Progenitor cell of endocrine pancreas (in vitro differentiated cells): ENCODE measurements around the gene FBN1. TPM values are rescaled to one million over a fixed set of nuclear protein-coding genes. Genes with fewer than 3 reads are reported as not detected.

ENCODE experiments used
- DNase-seq: peaks from one replicate; pipeline ENCODE4 v3.0.0; 2021; ENCODE audit warnings: low spot score; ENCODE audit not compliant: unreplicated experiment
- H3K27ac Mint-ChIP-seq: 2 replicates; pipeline ENCODE4 v1.8.0; 2021; ENCODE audit warnings: mild to moderate bottlenecking, moderate library complexity, mixed read lengths
- H3K27me3 Mint-ChIP-seq: 2 replicates; pipeline ENCODE4 v1.8.0; 2021; ENCODE audit warnings: mixed read lengths
- H3K36me3 Mint-ChIP-seq: 2 replicates; pipeline ENCODE4 v1.8.0; 2022; ENCODE audit warnings: mixed read lengths; ENCODE audit not compliant: insufficient read depth
- H3K4me1 Mint-ChIP-seq: 2 replicates; pipeline ENCODE4 v1.8.0; 2021; ENCODE audit warnings: low read depth, mixed read lengths
- H3K4me3 Mint-ChIP-seq: 2 replicates; pipeline ENCODE4 v1.8.0; 2021; ENCODE audit warnings: low read depth, mild to moderate bottlenecking, moderate library complexity, mixed read lengths
- H3K9me3 Mint-ChIP-seq: 2 replicates; pipeline ENCODE4 v1.8.0; 2021; ENCODE audit warnings: low read depth, mixed read lengths
- CTCF ChIP-seq: fragments of 200-600 bp; sonication (generic); IDR thresholded peaks from one replicate; pipeline ENCODE4 v1.5.0; 2021; ENCODE audit warnings: antibody characterized with exemption, mild to moderate bottlenecking; ENCODE audit not compliant: unreplicated experiment
- total RNA-seq: library from RNA; stranded (reverse); gene quantifications from 2 replicates; pipeline ENCODE4 v1.2.1, GENCODE V29; 2021

Gene FBN1
- total RNA-seq, 1 donor from 2014 or later = 3.3 TPM

- Mint-ChIP-seq H3K9me3 (no peaks in the 10 kb centered on the region), H3K36me3 (no peaks in the 10 kb centered on the region), H3K27ac (no peak overlapping the region)
Measured at GRCh38 chr15:48458876-48459275, 186.6 kb downstream of the FBN1 start.

DNA sequence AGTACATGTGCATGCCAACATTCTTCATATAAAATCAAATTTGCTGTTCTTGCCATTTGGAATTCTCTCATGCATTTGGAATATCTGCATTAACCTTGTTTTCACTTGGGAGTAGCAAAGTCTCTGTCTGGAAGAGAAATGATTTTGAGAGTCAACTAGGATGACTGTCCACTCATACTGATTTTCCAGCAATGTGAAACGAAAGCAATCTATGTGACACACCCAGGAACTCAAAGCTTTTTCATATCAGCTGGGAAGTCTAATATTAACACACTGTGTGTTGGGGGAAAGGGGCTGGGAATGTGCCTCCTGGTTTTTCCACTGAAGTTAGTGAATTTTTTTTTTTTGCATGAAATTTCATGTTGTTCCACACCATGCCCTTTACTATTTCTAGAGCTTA is 189.4 kb downstream of the FBN1 start:
- peaks cover 10% of the 10 kb centered on the region for H3K4me1 Mint-ChIP-seq
- H3K4me3 Mint-ChIP-seq = no peak overlapping the region
- no peak for DNase-seq
- H3K27me3 Mint-ChIP-seq = no peaks in the 10 kb centered on the region
- H3K36me3 Mint-ChIP-seq = no peaks in the 10 kb centered on the region
- no peak overlapping the region for H3K27ac Mint-ChIP-seq
- H3K9me3 Mint-ChIP-seq = no peaks in the 10 kb centered on the region
- TF ChIP-seq CTCF = no peak

More at GRCh38 chr15:48458876-48459275, 186.6 kb downstream of the FBN1 start:
- H3K4me1 Mint-ChIP-seq = no peaks in the 10 kb centered on the region
- no peak overlapping the region for H3K4me3 Mint-ChIP-seq
- no peak for TF ChIP-seq CTCF
- DNase-seq = no peak
- H3K27me3 Mint-ChIP-seq = no peaks in the 10 kb centered on the region

GRCh38 chr15:48451736-48452135 is 193.8 kb downstream of the FBN1 start:
- Mint-ChIP-seq H3K27me3 (no peaks in the 10 kb centered on the region), H3K9me3 (no peaks in the 10 kb centered on the region), H3K4me1 (peaks cover 10% of the 10 kb centered on the region), H3K4me3 (no peak overlapping the region), H3K27ac (no peak overlapping the region), H3K36me3 (no peaks in the 10 kb centered on the region)
- TF ChIP-seq CTCF = no peak
- no peak for DNase-seq

- no peak overlapping the region for H3K4me3 Mint-ChIP-seq
- H3K4me1 Mint-ChIP-seq = peaks cover 10% of the 10 kb centered on the region
- no peaks in the 10 kb centered on the region for H3K36me3 Mint-ChIP-seq
- no peaks in the 10 kb centered on the region for H3K27me3 Mint-ChIP-seq
- no peaks in the 10 kb centered on the region for H3K9me3 Mint-ChIP-seq
- no peak for TF ChIP-seq CTCF
- no peak overlapping the region for H3K27ac Mint-ChIP-seq
- DNase-seq = no peak
Measured at GRCh38 chr15:48451241-48451640, 194.3 kb downstream of the FBN1 start.

GRCh38 chr15:48449734-48450133 is 195.8 kb downstream of the FBN1 start:
- H3K9me3 Mint-ChIP-seq = no peaks in the 10 kb centered on the region
- H3K27me3 Mint-ChIP-seq = no peaks in the 10 kb centered on the region
- no peaks in the 10 kb centered on the region for H3K36me3 Mint-ChIP-seq
- peaks cover 10% of the 10 kb centered on the region for H3K4me1 Mint-ChIP-seq
- DNase-seq = no peak
- H3K27ac Mint-ChIP-seq = no peak overlapping the region
- TF ChIP-seq CTCF = no peak
- no peak overlapping the region for H3K4me3 Mint-ChIP-seq
